Endodermal cell (in vitro differentiated cells): Measurements from ENCODE around the gene NID2. TPM values are rescaled to one million over a fixed set of nuclear protein-coding genes. Genes with fewer than 3 reads are reported as not detected.

Experiments
- DNase-seq: peaks from one replicate; pipeline ENCODE4 v3.0.0-alpha.2; 2017
- H3K27ac ChIP-seq: 2 replicates; pipeline ENCODE4 v1.5.1; 2013; ENCODE audit warnings: mild to moderate bottlenecking, low read depth, low read length, moderate library complexity
- H3K27me3 ChIP-seq: 2 replicates; pipeline ENCODE4 v1.6.1; 2013; ENCODE audit warnings: mild to moderate bottlenecking, low read length, moderate library complexity; ENCODE audit not compliant: insufficient read depth, control insufficient read depth, poor library complexity, severe bottlenecking
- H3K36me3 ChIP-seq: 2 replicates; pipeline ENCODE4 v1.7.0; 2013; ENCODE audit warnings: mild to moderate bottlenecking, low read length, moderate library complexity; ENCODE audit not compliant: control insufficient read depth, insufficient read depth
- H3K4me1 ChIP-seq: one replicate; pipeline ENCODE4 v1.7.0; 2013; ENCODE audit warnings: low read length; ENCODE audit not compliant: control insufficient read depth, insufficient read depth
- H3K4me3 ChIP-seq: 2 replicates; pipeline ENCODE4 v1.5.1; 2013; ENCODE audit warnings: mild to moderate bottlenecking, low read length, moderate library complexity
- H3K9ac ChIP-seq: 2 replicates; pipeline ENCODE4 v1.6.1; 2013; ENCODE audit warnings: mild to moderate bottlenecking, low read length, moderate library complexity; ENCODE audit not compliant: poor library complexity, severe bottlenecking; ENCODE audit errors: extremely low read depth
- H3K9me3 ChIP-seq: 2 replicates; pipeline ENCODE4 v1.6.1; 2013; ENCODE audit warnings: mild to moderate bottlenecking, low read length, moderate library complexity; ENCODE audit not compliant: control insufficient read depth
- H3K27ac Mint-ChIP-seq: 2 replicates; pipeline ENCODE4 v1.8.0; 2020; ENCODE audit warnings: mixed read lengths
- H3K27me3 Mint-ChIP-seq: 2 replicates; pipeline ENCODE4 v1.8.0; 2021; ENCODE audit warnings: mild to moderate bottlenecking, mixed read lengths; ENCODE audit not compliant: insufficient read depth
- H3K36me3 Mint-ChIP-seq: 2 replicates; pipeline ENCODE4 v1.8.0; 2020; ENCODE audit warnings: low read depth, mixed read lengths
- H3K4me1 Mint-ChIP-seq: 2 replicates; pipeline ENCODE4 v1.8.0; 2020; ENCODE audit warnings: mixed read lengths
- H3K4me3 Mint-ChIP-seq: 2 replicates; pipeline ENCODE4 v1.8.0; 2020; ENCODE audit warnings: mild to moderate bottlenecking, moderate library complexity, mixed read lengths
- H3K9me3 Mint-ChIP-seq: 2 replicates; pipeline ENCODE4 v1.8.0; 2020; ENCODE audit warnings: mild to moderate bottlenecking, mixed read lengths
- CTCF ChIP-seq: fragments of 200-600 bp; sonication (generic); conservative IDR thresholded peaks from 2 replicates; pipeline ENCODE4 v1.5.0; 2021; ENCODE audit warnings: antibody characterized with exemption, mild to moderate bottlenecking
- WGBS, 2 experiments: methylation state at CpG; one replicate each; pipeline versions ENCODE4 v1.1.5 to v1.1.7; 2013; ENCODE audit warnings: missing lambda C conversion rate in 2 of 2, mixed read lengths in 1 of 2; ENCODE audit not compliant: insufficient coverage in 1 of 2, insufficient read length in 1 of 2; 5-methylcytosine and 5-hydroxymethylcytosine counted together
- total RNA-seq, 2 donors: library from RNA; stranded (reverse); fragmentation: NEBNext Ultra II Directional in 1 of 2; extraction: Animal tissue kit (Norgen Biotek cat#: 25700) in 1 of 2; gene quantifications; 2 replicates in 1 of 2; 3 replicates in 1 of 2; pipeline ENCODE4 v1.2.1, GENCODE V29; 2021

NID2 gene
- total RNA-seq, 2 donors from 2014 or later = 1.7 to 2.9 TPM

DNA sequence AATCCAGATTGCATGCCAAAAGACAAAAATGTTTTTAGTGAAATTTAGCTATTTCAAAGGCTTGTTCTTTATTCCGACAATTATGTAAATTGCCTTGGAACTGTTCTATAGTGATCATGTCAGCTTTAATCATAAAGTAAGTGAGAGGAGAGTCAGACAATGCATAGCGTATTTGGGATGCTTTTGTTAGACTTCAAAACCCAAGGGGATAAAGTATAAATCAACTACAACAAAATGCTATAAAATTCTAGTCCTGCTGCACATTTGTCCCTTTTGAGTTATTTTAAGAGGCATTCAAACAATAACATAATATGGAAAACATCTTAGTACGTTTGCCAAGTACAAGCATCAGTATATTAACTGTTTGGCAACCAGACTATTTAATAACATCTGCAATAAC, 68.2 kb downstream of the NID2 start:
- Histone ChIP-seq H3K9me3 (no peaks in the 10 kb centered on the region), H3K27me3 (no peaks in the 10 kb centered on the region), H3K9ac (no peak overlapping the region), H3K27ac (no peak overlapping the region), H3K36me3 (peaks cover 100% of the 10 kb centered on the region), H3K4me1 (peaks cover 11% of the 10 kb centered on the region), H3K4me3 (no peak overlapping the region)
- 93 to 100% methylated on average over 1 to 2 of the region's 3 CpGs for WGBS, 2 experiments
- Mint-ChIP-seq H3K4me3 (no peak overlapping the region), H3K9me3 (no peaks in the 10 kb centered on the region), H3K36me3 (peaks cover 77% of the 10 kb centered on the region), H3K27me3 (no peaks in the 10 kb centered on the region), H3K4me1 (peaks cover 16% of the 10 kb centered on the region), H3K27ac (no peak overlapping the region)
- DNase-seq = no peak
- no peak for TF ChIP-seq CTCF

DNA sequence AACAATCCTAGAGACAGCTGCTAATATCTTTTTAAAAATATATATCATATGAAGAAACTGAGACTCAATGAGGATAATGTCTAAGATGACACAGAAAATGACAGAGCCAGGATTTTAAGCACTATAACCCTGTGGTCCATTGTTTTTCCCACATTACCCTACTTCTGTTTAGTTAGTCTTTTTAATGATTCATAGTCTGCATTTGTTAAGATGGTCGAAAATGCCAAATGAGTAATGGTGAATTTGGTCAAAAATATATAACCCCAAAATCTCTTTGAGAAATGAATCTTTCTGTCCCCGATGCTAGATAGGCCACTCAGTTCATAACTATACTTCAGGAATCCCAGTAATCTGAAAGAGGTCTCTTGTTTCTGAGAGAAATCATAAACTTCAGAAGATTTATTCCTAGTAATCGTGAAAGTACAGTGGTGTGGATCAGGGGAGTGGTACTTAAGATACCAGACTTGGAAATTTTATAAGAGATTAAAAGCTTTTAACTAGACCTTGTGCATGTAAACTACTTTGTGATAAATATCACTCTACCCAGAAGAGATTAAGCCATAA, 68.8 kb downstream of the NID2 start:
- no peak overlapping the region for H3K27ac ChIP-seq
- no peaks in the 10 kb centered on the region for H3K27me3 ChIP-seq
- no peaks in the 10 kb centered on the region for H3K9me3 ChIP-seq
- Mint-ChIP-seq H3K9me3 (no peaks in the 10 kb centered on the region), H3K4me1 (peaks cover 15% of the 10 kb centered on the region), H3K27ac (no peak overlapping the region), H3K27me3 (no peaks in the 10 kb centered on the region), H3K4me3 (no peak overlapping the region), H3K36me3 (peaks cover 75% of the 10 kb centered on the region)
- WGBS, 2 experiments = 92% methylated on average over 3 of the region's 3 CpGs; no CpG with 5 or more reads in 1 of the 2 experiments
- no peak overlapping the region for H3K4me3 ChIP-seq
- DNase-seq = no peak
- peaks cover 99% of the 10 kb centered on the region for H3K36me3 ChIP-seq
- no peak for TF ChIP-seq CTCF
- peaks cover 13% of the 10 kb centered on the region for H3K4me1 ChIP-seq
- no peak overlapping the region for H3K9ac ChIP-seq

GRCh38 chr14:51999084-51999483, 69.8 kb downstream of the NID2 start:
- no peaks in the 10 kb centered on the region for H3K27me3 Mint-ChIP-seq
- Histone ChIP-seq H3K27me3 (no peaks in the 10 kb centered on the region), H3K9ac (no peak overlapping the region), H3K36me3 (peaks cover 99% of the 10 kb centered on the region), H3K4me1 (peaks cover 13% of the 10 kb centered on the region), H3K9me3 (no peaks in the 10 kb centered on the region), H3K4me3 (no peak overlapping the region), H3K27ac (no peak overlapping the region)
- DNase-seq = no peak
- H3K4me3 Mint-ChIP-seq = no peak overlapping the region
- 89% methylated on average over 2 of the region's 2 CpGs; no CpG with 5 or more reads in 1 of the 2 experiments for WGBS, 2 experiments
- H3K36me3 Mint-ChIP-seq = peaks cover 72% of the 10 kb centered on the region
- H3K4me1 Mint-ChIP-seq = peaks cover 22% of the 10 kb centered on the region
- H3K27ac Mint-ChIP-seq = no peak overlapping the region
- TF ChIP-seq CTCF = no peak
- H3K9me3 Mint-ChIP-seq = no peaks in the 10 kb centered on the region
